ENCODE measurements around the gene FOXO3.

DNA sequence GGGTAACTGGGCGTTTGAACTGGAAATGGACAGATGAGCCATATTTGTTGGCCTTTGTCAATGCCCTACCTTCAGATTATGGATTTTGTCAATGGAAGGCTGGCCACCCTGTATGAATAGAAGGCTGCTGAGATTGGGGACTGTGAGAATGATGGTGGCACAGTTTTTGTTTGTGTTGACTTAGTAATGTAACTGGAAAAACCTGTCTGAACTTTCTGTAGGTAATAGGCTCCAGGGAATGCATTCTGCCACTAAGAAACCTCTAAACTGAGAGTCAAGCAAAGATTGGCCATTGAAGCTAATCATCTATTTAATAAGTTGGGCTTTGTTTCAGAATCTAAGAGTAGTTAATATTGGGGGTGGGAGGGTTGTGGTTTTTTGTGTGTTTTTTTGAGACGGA lies 97.5 kb downstream of the FOXO3 start:
- no peak for TF ChIP-seq TEAD4 (IDR thresholded peaks at IDR 0.05; ENCODE audit: low read depth, low read length)
- no peak for TF ChIP-seq POLR2A (IDR thresholded peaks at IDR 0.05; ENCODE audit: control extremely low read depth in 1 of 2, low read depth in 2 of 2, low read length in 2 of 2)
